Duodenal mucosa (tissue), 2 donors: ENCODE results near the gene PAX5.
"Not testable (repeated sequence)": the region's sequence is repeated elsewhere in the genome, so short reads cannot be mapped to it uniquely, and the experiment has no call there.

ENCODE experiments used
- H3K27ac ChIP-seq: one replicate; pipeline ENCODE4 v1.7.0; 2013; ENCODE audit warnings: low read depth, low read length
- H3K27me3 ChIP-seq, 2 donors: one replicate each; pipeline ENCODE4 v1.7.0; 2013; ENCODE audit warnings: low read length in 2 of 2, control low read depth in 1 of 2; ENCODE audit not compliant: insufficient read depth in 2 of 2, control insufficient read depth in 1 of 2
- H3K36me3 ChIP-seq, 2 donors: one replicate each; pipeline ENCODE4 v1.7.0; 2013; ENCODE audit warnings: low read length in 2 of 2, control low read depth in 1 of 2; ENCODE audit not compliant: insufficient read depth in 2 of 2, control insufficient read depth in 1 of 2
- H3K4me1 ChIP-seq, 2 donors: one replicate each; pipeline ENCODE4 v1.7.0; 2013; ENCODE audit warnings: low read length in 2 of 2, control low read depth in 1 of 2; ENCODE audit not compliant: insufficient read depth in 2 of 2, control insufficient read depth in 1 of 2
- H3K4me3 ChIP-seq, 2 donors: one replicate each; pipeline ENCODE4 v1.7.0; 2013; ENCODE audit warnings: low read length in 2 of 2, low read depth in 1 of 2
- H3K9ac ChIP-seq, 2 donors: one replicate each; pipeline ENCODE4 v1.7.0; 2013; ENCODE audit warnings: low read length in 2 of 2, low read depth in 1 of 2
- H3K9me3 ChIP-seq, 2 donors: one replicate each; pipeline ENCODE4 v1.7.0; 2013; ENCODE audit warnings: low read length in 2 of 2, control low read depth in 1 of 2; ENCODE audit not compliant: control insufficient read depth in 1 of 2

PAX5 gene

GRCh38 chr9:37060833-37061232, 26.8 kb upstream of the PAX5 start:
- Histone ChIP-seq H3K4me1 (no peaks in the 10 kb centered on the region), H3K36me3 (no peaks in the 10 kb centered on the region), H3K4me3 (no peak overlapping the region), H3K27me3 (peaks cover 0 to 4% of the 10 kb centered on the region in 2 donors), H3K9ac (no peak overlapping the region), H3K9me3 (no peaks in the 10 kb centered on the region), H3K27ac (no peak overlapping the region)

GRCh38 chr9:37056046-37056920, 22.2 kb upstream of the PAX5 start:
- H3K9me3 ChIP-seq, result no peaks in the 10 kb centered on the region
- H3K9ac ChIP-seq, result no peak overlapping the region
- H3K27me3 ChIP-seq, result peaks cover 12 to 18% of the 10 kb centered on the region in 2 donors
- H3K4me3 ChIP-seq, result no peak overlapping the region
- no peaks in the 10 kb centered on the region for H3K36me3 ChIP-seq
- no peak overlapping the region for H3K27ac ChIP-seq
- H3K4me1 ChIP-seq, result no peaks in the 10 kb centered on the region

GRCh38 chr9:37054363-37054720, 20.3 kb upstream of the PAX5 start:
- not testable (repeated sequence) for H3K4me3 ChIP-seq, H3K27ac ChIP-seq, H3K4me1 ChIP-seq, H3K36me3 ChIP-seq, H3K9me3 ChIP-seq, H3K9ac ChIP-seq
- H3K27me3 ChIP-seq, result peaks cover 12 to 21% of the 10 kb centered on the region in 2 donors

GRCh38 chr9:37053684-37054362, 19.8 kb upstream of the PAX5 start:
- no peaks in the 10 kb centered on the region for H3K4me1 ChIP-seq
- no peak overlapping the region for H3K27ac ChIP-seq
- H3K27me3 ChIP-seq, result peaks cover 12 to 21% of the 10 kb centered on the region in 2 donors
- no peak overlapping the region for H3K9ac ChIP-seq
- H3K9me3 ChIP-seq, result no peaks in the 10 kb centered on the region
- H3K36me3 ChIP-seq, result no peaks in the 10 kb centered on the region
- H3K4me3 ChIP-seq, result no peak overlapping the region

GRCh38 chr9:37046683-37047082, 12.6 kb upstream of the PAX5 start:
- Histone ChIP-seq H3K4me1 (no peaks in the 10 kb centered on the region), H3K36me3 (no peaks in the 10 kb centered on the region), H3K9me3 (no peaks in the 10 kb centered on the region), H3K27ac (no peak overlapping the region), H3K4me3 (no peak overlapping the region), H3K27me3 (peaks cover 30 to 46% of the 10 kb centered on the region in 2 donors), H3K9ac (no peak overlapping the region)

GRCh38 chr9:37042421-37042820, 8.4 kb upstream of the PAX5 start:
- no peak overlapping the region for H3K4me3 ChIP-seq
- H3K27me3 ChIP-seq, result peaks cover 65 to 79% of the 10 kb centered on the region in 2 donors
- peaks cover 5 to 8% of the 10 kb centered on the region in 2 donors for H3K4me1 ChIP-seq
- no peak overlapping the region for H3K27ac ChIP-seq
- H3K9me3 ChIP-seq, result no peaks in the 10 kb centered on the region
- no peak overlapping the region for H3K9ac ChIP-seq
- H3K36me3 ChIP-seq, result no peaks in the 10 kb centered on the region

- Histone ChIP-seq H3K27ac (no peak overlapping the region), H3K36me3 (no peaks in the 10 kb centered on the region), H3K9ac (no peak overlapping the region), H3K27me3 (peaks cover 74 to 82% of the 10 kb centered on the region in 2 donors), H3K4me1 (peaks cover 14 to 25% of the 10 kb centered on the region in 2 donors), H3K9me3 (no peaks in the 10 kb centered on the region), H3K4me3 (no peak overlapping the region)
These were observed 6.5 kb upstream of the PAX5 start for GRCh38 chr9:37040508-37041127.

GRCh38 chr9:37038943-37039464, 4.9 kb upstream of the PAX5 start:
- no peak overlapping the region for H3K27ac ChIP-seq
- no peaks in the 10 kb centered on the region for H3K9me3 ChIP-seq
- peaks cover 14 to 28% of the 10 kb centered on the region in 2 donors for H3K4me1 ChIP-seq
- H3K4me3 ChIP-seq, result no peak overlapping the region
- H3K9ac ChIP-seq, result no peak overlapping the region
- H3K36me3 ChIP-seq, result no peaks in the 10 kb centered on the region
- peaks cover 76 to 84% of the 10 kb centered on the region in 2 donors for H3K27me3 ChIP-seq

- Histone ChIP-seq H3K4me3 (no peak overlapping the region), H3K27me3 (peaks cover 75 to 84% of the 10 kb centered on the region in 2 donors), H3K9me3 (no peaks in the 10 kb centered on the region), H3K27ac (no peak overlapping the region), H3K36me3 (no peaks in the 10 kb centered on the region), H3K4me1 (peaks cover 14 to 31% of the 10 kb centered on the region in 2 donors), H3K9ac (no peak overlapping the region)
These were observed 4.4 kb upstream of the PAX5 start for GRCh38 chr9:37038302-37038942.
